ENCODE results near the gene SGPL1.

SGPL1 gene

DNA sequence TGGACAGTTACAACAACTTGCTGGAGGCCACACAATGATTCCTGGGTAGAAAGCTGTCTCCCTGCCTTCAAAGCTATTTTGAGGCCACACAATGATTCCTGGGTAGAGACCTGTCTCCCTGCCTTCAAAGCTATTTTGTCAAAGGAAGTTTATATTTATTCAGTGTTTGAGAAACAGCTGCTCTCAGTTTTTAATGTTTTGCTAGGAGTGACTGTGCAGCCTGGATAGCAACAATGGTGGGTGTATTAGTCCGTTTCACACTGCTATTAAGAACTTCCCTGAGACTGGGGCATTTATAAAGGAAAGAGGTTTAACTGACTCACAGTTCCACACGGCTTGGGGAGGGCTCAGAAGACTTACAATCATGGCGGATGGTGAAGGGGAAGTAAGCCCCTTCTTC is 3.9 kb upstream of the SGPL1 start:
- no peak for DNase-seq (ENCODE audit: low spot score)
- Mint-ChIP-seq H3K9me3 (no peaks in the 10 kb centered on the region), H3K27me3 (ENCODE audit: low read depth) (peaks cover 4% of the 10 kb centered on the region), H3K36me3 (ENCODE audit: low read depth) (no peaks in the 10 kb centered on the region), H3K4me1 (ENCODE audit: low read depth) (peaks cover 8% of the 10 kb centered on the region), H3K27ac (no peak overlapping the region), H3K4me3 (no peak overlapping the region)

DNA sequence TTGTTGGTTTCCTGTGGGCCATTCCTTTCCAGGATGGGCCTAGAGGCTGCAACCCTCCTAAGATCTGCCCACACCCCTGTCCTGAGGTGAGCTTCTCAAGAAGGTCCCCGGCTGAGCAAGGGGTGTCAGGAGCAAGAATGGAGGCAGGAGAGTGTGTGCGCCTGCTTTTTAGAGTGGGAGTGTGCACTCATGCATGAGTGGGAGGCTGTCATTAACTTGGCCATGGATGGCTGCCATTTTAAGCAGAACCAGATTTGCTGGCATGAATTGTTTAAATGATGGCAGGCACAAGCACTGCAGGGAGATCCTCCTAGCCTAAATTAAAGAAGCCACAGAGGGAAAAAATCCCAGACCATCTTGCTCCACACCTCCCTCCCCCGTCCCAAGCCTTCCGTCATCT is 2.9 kb upstream of the SGPL1 start:
- Mint-ChIP-seq H3K36me3 (ENCODE audit: low read depth) (peaks cover 5% of the 10 kb centered on the region), H3K27me3 (ENCODE audit: low read depth) (peaks cover 1% of the 10 kb centered on the region), H3K27ac (no peak overlapping the region), H3K4me3 (no peak overlapping the region), H3K4me1 (ENCODE audit: low read depth) (peaks cover 13% of the 10 kb centered on the region), H3K9me3 (no peaks in the 10 kb centered on the region)
- no peak for DNase-seq (ENCODE audit: low spot score)

DNA sequence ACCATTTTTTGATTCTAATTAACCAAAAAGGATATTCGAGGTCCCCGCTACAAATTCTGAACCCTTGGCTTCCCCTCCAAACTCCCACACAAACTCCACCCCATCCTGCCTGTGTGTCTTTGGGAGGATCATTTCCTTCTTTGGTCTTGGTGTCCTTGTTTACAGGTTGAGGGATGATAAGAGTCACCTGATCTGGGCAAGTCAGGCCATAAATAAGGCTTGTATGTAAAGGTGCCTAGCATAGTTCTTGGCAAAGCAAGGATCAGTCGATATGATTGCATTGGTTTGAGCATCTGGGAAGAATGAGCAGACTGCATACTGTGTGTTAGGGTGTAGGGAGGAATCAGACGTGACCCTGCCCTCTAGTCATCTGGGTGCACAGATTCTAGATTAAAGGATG is 1.6 kb upstream of the SGPL1 start:
- H3K27me3 Mint-ChIP-seq (ENCODE audit: low read depth): peaks cover 1% of the 10 kb centered on the region
- no peak for DNase-seq (ENCODE audit: low spot score)
- peaks cover 15% of the 10 kb centered on the region for H3K4me1 Mint-ChIP-seq (ENCODE audit: low read depth)
- peaks cover 6% of the 10 kb centered on the region for H3K36me3 Mint-ChIP-seq (ENCODE audit: low read depth)
- peak overlapping the region; percentile 15 for H3K4me3 Mint-ChIP-seq
- H3K27ac Mint-ChIP-seq: no peak overlapping the region
- H3K9me3 Mint-ChIP-seq: no peaks in the 10 kb centered on the region

DNA sequence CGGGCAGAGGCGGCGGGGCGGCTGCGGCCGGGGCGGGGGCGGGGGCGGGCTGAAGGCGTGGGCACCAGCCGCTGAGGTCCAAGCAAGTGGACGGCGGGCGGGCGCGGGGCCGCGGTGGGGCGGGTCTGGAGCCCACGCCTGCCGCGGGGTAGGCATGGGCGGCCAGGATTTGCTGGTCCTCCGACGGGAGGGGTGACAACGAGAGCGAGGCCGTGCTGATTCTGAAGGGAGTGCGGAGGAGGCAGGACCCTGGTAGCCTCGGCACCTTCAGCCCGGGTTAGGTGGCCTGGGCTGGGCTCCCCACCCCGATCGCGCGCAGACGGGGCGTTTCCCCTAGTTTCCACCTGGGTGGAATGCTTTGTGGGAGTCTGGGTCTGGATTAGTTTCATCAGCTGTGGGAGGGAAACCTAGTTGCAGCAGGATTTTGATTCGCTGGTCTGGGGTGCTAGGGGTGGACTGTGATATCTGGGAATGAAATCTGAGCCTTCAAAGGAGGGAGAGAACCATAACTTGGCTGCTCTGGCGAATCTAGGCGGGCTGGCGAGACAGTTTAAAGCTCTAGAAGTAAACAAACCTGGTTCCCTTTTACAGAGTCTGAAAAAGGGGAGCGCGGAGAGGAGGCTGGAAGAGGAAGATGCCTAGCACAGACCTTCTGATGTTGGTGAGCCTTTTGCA is 609 bp downstream of the SGPL1 start:
- peaks cover 17% of the 10 kb centered on the region for H3K36me3 Mint-ChIP-seq (ENCODE audit: low read depth)
- no peaks in the 10 kb centered on the region for H3K27me3 Mint-ChIP-seq (ENCODE audit: low read depth)
- no peaks in the 10 kb centered on the region for H3K9me3 Mint-ChIP-seq
- H3K27ac Mint-ChIP-seq: peak overlapping the region; percentile 73
- peak overlapping the region; percentile 86 for H3K4me3 Mint-ChIP-seq
- H3K4me1 Mint-ChIP-seq (ENCODE audit: low read depth): peaks cover 20% of the 10 kb centered on the region
- DNase-seq (ENCODE audit: low spot score): peak; percentile 40

DNA sequence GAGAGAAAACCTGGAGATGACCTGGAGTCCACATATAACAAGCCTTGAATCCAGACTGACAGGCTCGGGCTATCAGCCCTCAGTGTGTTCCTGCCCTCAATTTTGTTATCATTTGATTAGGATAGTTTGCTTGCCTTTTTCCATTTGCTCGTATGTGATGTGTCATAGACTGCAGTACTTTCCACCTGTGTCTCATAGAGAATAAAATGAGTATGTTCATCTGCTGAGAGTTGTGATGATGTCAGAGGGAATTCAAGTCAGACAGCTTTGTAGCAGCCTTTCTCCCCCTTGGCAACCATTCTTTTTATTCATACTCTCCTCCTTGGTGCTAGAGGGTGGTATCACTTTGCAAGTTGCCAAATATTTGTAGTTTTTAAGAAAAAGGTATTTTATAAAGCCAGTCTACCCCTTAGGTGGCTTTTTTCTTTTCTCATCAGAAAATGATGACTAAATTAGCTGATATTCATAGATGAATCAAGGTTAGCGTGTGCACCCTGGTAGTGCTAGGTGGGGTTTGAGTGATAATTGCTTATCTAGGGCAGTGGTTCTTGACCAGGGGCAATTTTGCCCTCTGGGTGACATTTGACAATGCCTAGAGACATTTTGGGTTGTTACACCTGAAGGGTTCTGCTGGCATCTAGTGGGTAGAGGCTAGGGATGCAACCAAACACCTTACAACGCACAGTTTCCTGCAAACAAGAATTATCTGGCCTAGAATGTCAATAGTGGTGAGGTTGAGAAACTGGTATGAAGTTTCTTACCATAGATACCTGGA is 5.4 kb downstream of the SGPL1 start:
- no peak overlapping the region for H3K4me3 Mint-ChIP-seq
- peaks cover 21% of the 10 kb centered on the region for H3K4me1 Mint-ChIP-seq (ENCODE audit: low read depth)
- no peaks in the 10 kb centered on the region for H3K27me3 Mint-ChIP-seq (ENCODE audit: low read depth)
- peaks cover 19% of the 10 kb centered on the region for H3K36me3 Mint-ChIP-seq (ENCODE audit: low read depth)
- H3K27ac Mint-ChIP-seq: no peak overlapping the region
- DNase-seq (ENCODE audit: low spot score): peak; percentile 32
- no peaks in the 10 kb centered on the region for H3K9me3 Mint-ChIP-seq

DNA sequence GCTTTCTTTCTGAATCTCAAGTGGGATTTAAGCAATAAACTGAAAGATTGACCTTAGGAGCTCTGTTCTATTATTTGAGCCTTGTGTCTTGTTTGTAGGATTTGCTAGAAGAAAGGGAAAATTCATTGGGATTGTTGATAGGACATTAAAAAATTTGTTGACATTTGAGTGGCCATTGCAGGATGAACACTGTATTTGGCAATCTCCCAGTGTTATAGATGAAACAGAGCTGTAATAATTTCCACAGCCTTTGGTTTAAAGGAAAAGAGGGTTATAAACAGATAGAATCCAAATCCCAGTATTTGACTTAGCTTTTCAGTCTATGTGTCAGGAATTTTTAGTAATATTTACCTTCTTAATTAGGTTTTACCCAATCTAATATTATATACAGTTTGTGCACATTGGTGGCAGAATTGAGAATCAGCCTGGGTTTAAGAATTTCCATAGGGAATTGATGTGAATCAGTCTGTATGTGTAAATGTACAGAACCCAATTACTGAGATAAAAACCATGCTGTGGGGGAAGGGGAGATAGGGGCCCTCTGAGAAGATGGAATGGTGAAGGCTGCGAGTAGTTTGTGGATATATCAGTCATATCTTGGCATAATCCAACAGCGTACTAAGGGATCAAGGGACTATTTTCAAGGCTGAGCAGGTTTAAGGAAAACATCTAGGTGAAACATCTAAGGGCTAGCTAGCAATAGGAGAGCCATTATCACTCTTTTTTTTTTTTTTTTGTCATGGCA is 6.5 kb downstream of the SGPL1 start:
- no peak overlapping the region for H3K4me3 Mint-ChIP-seq
- peaks cover 20% of the 10 kb centered on the region for H3K4me1 Mint-ChIP-seq (ENCODE audit: low read depth)
- H3K36me3 Mint-ChIP-seq (ENCODE audit: low read depth): peaks cover 19% of the 10 kb centered on the region

DNA sequence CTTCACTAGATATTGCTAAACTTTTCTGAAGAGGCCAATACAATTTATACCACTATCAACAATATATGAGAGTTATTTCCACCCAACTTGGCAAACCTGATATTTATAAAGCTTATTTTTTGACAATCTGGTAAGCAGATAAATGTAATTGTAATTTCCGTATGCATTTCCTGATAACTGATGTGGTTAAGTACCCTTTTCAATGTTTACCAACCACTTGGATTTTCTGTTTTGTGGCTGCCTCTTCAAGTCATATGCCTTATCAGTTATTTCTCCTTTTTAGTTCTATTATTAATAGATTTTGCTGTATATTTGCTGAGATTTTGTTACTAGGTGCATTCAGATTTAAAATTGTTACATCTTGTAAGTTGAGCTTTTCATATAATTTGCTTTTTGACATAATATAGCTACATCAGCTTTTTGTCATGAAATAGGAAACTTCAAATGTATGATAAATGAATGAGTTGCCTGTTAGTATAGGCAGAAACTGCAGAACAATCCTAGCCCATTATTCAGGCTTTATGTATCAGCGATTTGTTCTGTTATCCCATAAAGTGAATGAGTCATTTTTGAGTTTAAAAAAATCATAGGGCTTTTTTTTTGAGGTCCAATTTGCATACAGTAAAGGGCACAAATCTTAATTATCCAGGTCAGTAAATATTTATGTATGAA is 11.5 kb downstream of the SGPL1 start:
- Mint-ChIP-seq H3K27me3 (ENCODE audit: low read depth) (no peaks in the 10 kb centered on the region), H3K9me3 (no peaks in the 10 kb centered on the region), H3K4me1 (ENCODE audit: low read depth) (peaks cover 11% of the 10 kb centered on the region), H3K36me3 (ENCODE audit: low read depth) (peaks cover 6% of the 10 kb centered on the region), H3K4me3 (no peak overlapping the region), H3K27ac (no peak overlapping the region)
- DNase-seq (ENCODE audit: low spot score): no peak

More for the DNA sequence above, 6.5 kb downstream of the SGPL1 start:
- H3K9me3 Mint-ChIP-seq: no peaks in the 10 kb centered on the region
- DNase-seq (ENCODE audit: low spot score): no peak
- H3K27me3 Mint-ChIP-seq (ENCODE audit: low read depth): no peaks in the 10 kb centered on the region
- no peak overlapping the region for H3K27ac Mint-ChIP-seq

DNA sequence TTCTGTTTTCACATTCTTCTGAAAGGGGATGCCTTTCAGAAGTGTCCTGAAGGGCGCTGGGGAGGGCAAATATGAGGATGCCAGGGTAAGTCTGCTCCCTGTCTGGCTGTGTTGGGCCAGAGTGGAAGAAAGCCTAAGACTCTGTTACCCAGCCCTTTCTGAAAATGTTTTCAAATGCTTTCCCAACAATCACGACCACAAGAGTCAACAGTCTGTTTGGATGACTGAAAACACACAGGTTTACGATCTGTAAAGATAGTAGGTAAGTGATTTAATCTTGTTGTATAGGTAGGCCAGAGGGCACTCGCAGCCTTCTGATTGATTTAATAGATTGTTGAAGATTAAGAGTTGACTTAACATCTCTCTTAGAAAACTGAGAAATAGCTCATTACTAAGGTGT is 13.2 kb downstream of the SGPL1 start:
- peaks cover 17% of the 10 kb centered on the region for H3K4me1 Mint-ChIP-seq (ENCODE audit: low read depth)
- H3K9me3 Mint-ChIP-seq: no peaks in the 10 kb centered on the region
- no peak for DNase-seq (ENCODE audit: low spot score)
- H3K36me3 Mint-ChIP-seq (ENCODE audit: low read depth): peaks cover 4% of the 10 kb centered on the region
- no peak overlapping the region for H3K4me3 Mint-ChIP-seq
- H3K27ac Mint-ChIP-seq: no peak overlapping the region
- H3K27me3 Mint-ChIP-seq (ENCODE audit: low read depth): no peaks in the 10 kb centered on the region

DNA sequence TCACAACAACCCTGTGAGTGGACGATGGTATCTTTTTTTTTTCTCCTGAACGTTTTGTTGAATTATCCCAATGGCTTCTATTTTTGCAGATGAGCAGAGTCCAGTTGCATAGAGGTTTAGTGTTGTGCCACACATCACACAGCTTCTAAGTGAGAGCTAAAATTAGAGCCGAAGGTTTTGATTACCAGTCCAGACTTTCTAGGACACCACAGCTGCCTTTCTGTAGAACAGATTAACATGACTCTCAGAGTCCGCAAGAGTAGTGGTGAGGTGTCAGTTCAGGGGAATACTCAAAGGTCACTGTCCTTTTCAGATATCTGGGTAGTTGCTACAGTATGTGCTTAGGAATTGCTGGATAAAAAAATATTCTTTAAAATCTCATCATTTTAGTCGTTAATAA is 13.8 kb downstream of the SGPL1 start:
- H3K9me3 Mint-ChIP-seq: no peaks in the 10 kb centered on the region
- peaks cover 20% of the 10 kb centered on the region for H3K4me1 Mint-ChIP-seq (ENCODE audit: low read depth)
- H3K27ac Mint-ChIP-seq: no peak overlapping the region
- no peak for DNase-seq (ENCODE audit: low spot score)
- no peaks in the 10 kb centered on the region for H3K27me3 Mint-ChIP-seq (ENCODE audit: low read depth)
- H3K4me3 Mint-ChIP-seq: no peak overlapping the region
- H3K36me3 Mint-ChIP-seq (ENCODE audit: low read depth): peaks cover 4% of the 10 kb centered on the region

DNA sequence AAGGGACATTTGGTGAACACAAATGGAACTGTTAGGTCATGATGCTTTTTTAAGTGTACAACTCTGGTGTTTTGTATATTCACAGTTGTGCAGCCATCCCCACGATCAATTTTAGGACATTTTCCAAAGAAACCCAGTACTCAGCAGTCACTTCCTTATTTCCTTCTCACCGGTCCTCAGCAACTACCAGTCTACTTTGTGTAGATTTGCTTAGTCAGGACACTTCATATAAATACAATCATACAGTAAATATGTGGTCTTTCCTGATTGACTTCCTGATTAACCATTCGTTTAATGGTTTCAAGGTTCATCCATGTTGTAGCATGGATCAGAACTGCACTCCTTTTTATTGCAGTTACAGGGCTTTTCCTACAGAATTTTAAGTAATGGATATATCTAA is 14.4 kb downstream of the SGPL1 start:
- Mint-ChIP-seq H3K27me3 (ENCODE audit: low read depth) (no peaks in the 10 kb centered on the region), H3K9me3 (no peaks in the 10 kb centered on the region), H3K36me3 (ENCODE audit: low read depth) (peaks cover 4% of the 10 kb centered on the region), H3K4me3 (no peak overlapping the region), H3K27ac (no peak overlapping the region), H3K4me1 (ENCODE audit: low read depth) (peaks cover 20% of the 10 kb centered on the region)
- DNase-seq (ENCODE audit: low spot score): no peak

DNA sequence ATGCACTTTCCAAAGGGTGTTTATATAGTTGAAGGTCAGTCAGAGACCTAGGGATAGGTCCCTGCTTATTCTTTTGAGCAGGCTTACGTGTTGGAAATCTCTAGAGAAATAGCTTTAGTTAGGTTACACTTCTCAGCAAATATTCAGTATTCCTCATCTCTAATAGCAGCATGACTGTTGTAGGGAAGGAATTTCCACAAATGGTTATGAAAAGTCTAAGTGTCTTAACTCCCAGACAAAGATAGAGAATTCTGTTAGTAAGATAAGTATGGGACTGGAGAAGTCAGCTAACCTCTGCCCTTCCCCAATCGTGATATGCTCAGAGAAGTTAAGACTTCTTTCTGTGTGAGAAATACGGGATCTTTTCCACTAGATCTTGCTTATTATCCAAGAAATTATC is 16.5 kb downstream of the SGPL1 start:
- peaks cover 1% of the 10 kb centered on the region for H3K9me3 Mint-ChIP-seq
- DNase-seq (ENCODE audit: low spot score): no peak
- H3K4me1 Mint-ChIP-seq (ENCODE audit: low read depth): peaks cover 19% of the 10 kb centered on the region
- no peak overlapping the region for H3K4me3 Mint-ChIP-seq
- peaks cover 11% of the 10 kb centered on the region for H3K36me3 Mint-ChIP-seq (ENCODE audit: low read depth)
- H3K27ac Mint-ChIP-seq: no peak overlapping the region
- no peaks in the 10 kb centered on the region for H3K27me3 Mint-ChIP-seq (ENCODE audit: low read depth)

DNA sequence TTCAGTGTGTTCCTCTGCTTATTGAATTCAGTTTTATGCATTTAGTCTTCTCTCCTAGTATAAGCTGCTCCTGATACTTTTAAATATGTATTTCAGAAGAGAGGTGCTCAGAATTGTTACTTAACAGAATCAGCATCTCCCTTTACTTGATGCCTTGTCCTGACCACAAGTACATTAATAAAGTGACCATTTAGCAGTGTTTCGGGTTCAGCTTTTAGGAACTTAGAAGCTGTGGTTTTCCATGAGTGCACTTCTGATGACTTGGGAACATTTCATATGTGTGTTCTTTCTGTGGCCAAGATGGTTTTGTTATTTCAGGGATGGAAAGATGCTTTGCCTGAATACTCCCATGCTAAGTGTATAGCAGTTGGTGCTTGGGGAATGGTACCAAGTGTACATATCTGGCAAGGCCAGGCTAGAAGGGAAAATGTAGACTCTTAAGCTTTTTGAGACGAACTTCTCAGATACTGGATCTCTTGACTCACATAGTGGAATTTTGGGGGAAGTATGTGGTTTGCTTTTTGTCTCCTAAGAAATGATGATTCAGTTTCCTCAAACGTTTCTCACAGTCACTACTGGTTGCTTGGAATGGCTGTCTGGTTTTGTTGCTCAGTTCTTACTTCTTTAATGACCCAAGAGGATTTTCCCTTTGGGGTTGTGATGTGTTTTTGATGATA is 17.2 kb downstream of the SGPL1 start:
- Mint-ChIP-seq H3K4me3 (no peak overlapping the region), H3K36me3 (ENCODE audit: low read depth) (peaks cover 19% of the 10 kb centered on the region), H3K27ac (no peak overlapping the region), H3K27me3 (ENCODE audit: low read depth) (no peaks in the 10 kb centered on the region), H3K4me1 (ENCODE audit: low read depth) (peaks cover 19% of the 10 kb centered on the region), H3K9me3 (peaks cover 8% of the 10 kb centered on the region)
- DNase-seq (ENCODE audit: low spot score): peak; percentile 30

DNA sequence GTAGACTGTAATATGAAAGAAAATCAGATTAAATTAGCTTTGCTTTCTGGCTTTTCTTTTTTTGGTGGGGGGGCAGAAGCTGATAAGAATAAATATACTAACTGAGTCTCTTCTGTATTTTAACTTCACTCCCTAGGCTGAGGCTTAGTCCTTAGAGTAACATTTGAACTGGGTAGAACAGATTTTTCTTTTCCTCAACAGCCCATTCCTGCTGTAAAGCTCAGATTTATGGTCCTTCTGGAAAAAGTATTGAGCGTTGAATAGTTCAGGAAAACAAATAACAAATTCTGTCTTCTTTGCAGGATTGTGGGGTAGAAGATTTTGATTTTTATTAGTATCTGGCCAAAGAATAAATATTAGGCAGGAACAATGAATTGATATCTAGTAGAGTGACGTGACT is 17.9 kb downstream of the SGPL1 start:
- Mint-ChIP-seq H3K27me3 (ENCODE audit: low read depth) (no peaks in the 10 kb centered on the region), H3K27ac (no peak overlapping the region), H3K9me3 (peaks cover 8% of the 10 kb centered on the region), H3K4me3 (no peak overlapping the region), H3K36me3 (ENCODE audit: low read depth) (peaks cover 24% of the 10 kb centered on the region), H3K4me1 (ENCODE audit: low read depth) (peaks cover 16% of the 10 kb centered on the region)
- no peak for DNase-seq (ENCODE audit: low spot score)

All from T-helper 2 cell treated with Interferon-gamma antibody and Interleukin-4, amounts not matched to agents 5 μg/mL and 100 μg/mL, for 36 hours (primary cell).